Endothelial cell of umbilical vein (primary cell): ENCODE data around the gene USP37. TPM values are rescaled to one million over a fixed set of nuclear protein-coding genes. Genes with fewer than 3 reads are reported as not detected.

ENCODE experiments used
- BruUV-seq: library from RNA; stranded (reverse); fragments of 400-500 nt; replicated peaks from 2 replicates; lab custom pipeline; 2021; lab: Mats Ljungman, UMichigan
- CTCF ChIA-PET: fragments of 300-600, 350-600 bp; sonication (Branson Sonifier 250); formaldehyde crosslinking; loops from one replicate; lab custom pipeline; 2021; ENCODE audit warnings: antibody characterized with exemption, inconsistent platforms; lab: Charles Lee
- POLR2A ChIA-PET: fragments of 300-600, 350-600 bp; sonication (Branson Sonifier 250); formaldehyde crosslinking; loops from one replicate; lab custom pipeline; 2021; ENCODE audit warnings: antibody characterized with exemption, inconsistent platforms; lab: Charles Lee
- DNase-seq: peaks from one replicate; pipeline ENCODE4 v3.0.0-alpha.2; 2011; ENCODE audit warnings: low read depth, low spot score
- FAIRE-seq: peaks from 2 replicates; lab custom pipeline; 2011; peaks lifted over from hg19 to GRCh38; lab: Jason Lieb, UNC
- H2AFZ ChIP-seq: 2 replicates; pipeline ENCODE4 v1.6.0; 2012; ENCODE audit warnings: low read depth, low read length, control low read depth, inconsistent platforms
- H3K27ac ChIP-seq: 2 replicates; pipeline ENCODE4 v1.5.1; 2011; ENCODE audit warnings: low read depth, mild to moderate bottlenecking, control low read depth, low read length, moderate library complexity; ENCODE audit not compliant: insufficient read depth
- H3K27me3 ChIP-seq, 2 experiments: 2 replicates each; pipeline versions ENCODE4 v1.6.0 to v1.6.1; 2011; ENCODE audit warnings: low read length in 2 of 2, mixed read lengths in 1 of 2; ENCODE audit not compliant: control insufficient read depth in 2 of 2, insufficient read depth in 2 of 2
- H3K36me3 ChIP-seq, 2 experiments: 2 replicates in 1 of 2; 3 replicates in 1 of 2; pipeline ENCODE4 v1.5.1; 2011; ENCODE audit warnings: low read length in 2 of 2, mild to moderate bottlenecking in 1 of 2, moderate library complexity in 1 of 2; ENCODE audit not compliant: control insufficient read depth in 2 of 2, insufficient read depth in 2 of 2; ENCODE audit errors: extremely low read depth in 1 of 2
- H3K4me1 ChIP-seq: 3 replicates; pipeline ENCODE4 v1.5.1; 2011; ENCODE audit warnings: mild to moderate bottlenecking, low read length; ENCODE audit not compliant: control insufficient read depth, insufficient read depth; ENCODE audit errors: extremely low read depth
- H3K4me2 ChIP-seq: 2 replicates; pipeline ENCODE4 v1.6.1; 2011; ENCODE audit warnings: low read length, control low read depth, mixed read lengths; ENCODE audit not compliant: insufficient read depth
- H3K4me3 ChIP-seq, 3 experiments: fragments of 200-600 bp in 1 of 3; sonication (generic), shearing (Covaris generic) in 1 of 3; replicated peaks in 1 of 3; 2 replicates each; pipeline ENCODE4 v1.5.1; 2011 to 2016; ENCODE audit warnings: control low read depth in 3 of 3, low read length in 3 of 3, mild to moderate bottlenecking in 2 of 3, inconsistent platforms in 1 of 3, low read depth in 1 of 3, moderate library complexity in 1 of 3; ENCODE audit not compliant: insufficient read depth in 1 of 3
- H3K79me2 ChIP-seq: 2 replicates; pipeline ENCODE4 v1.6.0; 2012; ENCODE audit warnings: low read length, inconsistent platforms; ENCODE audit not compliant: control insufficient read depth, insufficient read depth
- H3K9ac ChIP-seq: replicated peaks from 2 replicates; pipeline ENCODE3; 2011; ENCODE audit warnings: low read length, control low read depth; ENCODE audit not compliant: insufficient read depth; ENCODE audit errors: extremely low read depth
- H3K9me1 ChIP-seq: replicated peaks from 3 replicates; pipeline ENCODE4 v1.6.0; 2011; ENCODE audit warnings: mild to moderate bottlenecking, low read length; ENCODE audit not compliant: control insufficient read depth, insufficient read depth; ENCODE audit errors: extremely low read depth
- H3K9me3 ChIP-seq: replicated peaks from 2 replicates; pipeline ENCODE4 v1.5.1; 2012; ENCODE audit warnings: low read length, inconsistent platforms; ENCODE audit not compliant: control insufficient read depth, insufficient read depth
- H4K20me1 ChIP-seq: replicated peaks from 2 replicates; pipeline ENCODE3; 2011; ENCODE audit warnings: mild to moderate bottlenecking, low read length; ENCODE audit not compliant: control insufficient read depth, insufficient read depth; ENCODE audit errors: extremely low read depth
- CTCF ChIP-seq, 2 donors: IDR thresholded peaks; 1 replicate in 1 of 2; 2 replicates in 1 of 2; pipeline ENCODE4 v1.5.1; 2011; ENCODE audit warnings: low read length in 2 of 2, mild to moderate bottlenecking in 2 of 2, moderate library complexity in 2 of 2, control low read depth in 1 of 2, inconsistent platforms in 1 of 2, low read depth in 1 of 2; ENCODE audit not compliant: insufficient read depth in 1 of 2; ENCODE audit errors: extremely low read depth in 1 of 2
- EZH2 ChIP-seq: IDR thresholded peaks from 2 replicates; pipeline ENCODE4 v1.6.1; 2012; ENCODE audit warnings: borderline replicate concordance, low read depth, mild to moderate bottlenecking, moderate library complexity, low read length, inconsistent platforms; ENCODE audit not compliant: severe bottlenecking
- FOS ChIP-seq: IDR thresholded peaks from 2 replicates; pipeline ENCODE4 v1.6.1; 2011; ENCODE audit warnings: mild to moderate bottlenecking, low read length, moderate library complexity, borderline replicate concordance; ENCODE audit not compliant: insufficient read depth
- GATA2 ChIP-seq: IDR thresholded peaks from 2 replicates; pipeline ENCODE4 v1.7.0; 2011; ENCODE audit warnings: low read depth, mild to moderate bottlenecking, moderate library complexity, mixed read lengths, low read length; ENCODE audit not compliant: insufficient read length, insufficient read depth
- JUN ChIP-seq: IDR thresholded peaks from 2 replicates; pipeline ENCODE4 v1.6.1; 2011; ENCODE audit warnings: borderline replicate concordance, low read depth; ENCODE audit not compliant: insufficient read length, insufficient read depth
- MAX ChIP-seq: IDR thresholded peaks from 2 replicates; pipeline ENCODE4 v1.6.1; 2011; ENCODE audit not compliant: insufficient read depth, insufficient read length
- MYC ChIP-seq: IDR thresholded peaks from one replicate; pipeline ENCODE4 v1.6.1; 2011; ENCODE audit warnings: mild to moderate bottlenecking, low read depth, low read length
- POLR2A ChIP-seq: IDR thresholded peaks from 2 replicates; pipeline ENCODE4 v1.6.1; 2012; ENCODE audit warnings: low read depth, mild to moderate bottlenecking, control low read depth, low read length
- POLR2AphosphoS5 ChIP-seq: IDR thresholded peaks from 2 replicates; pipeline ENCODE4 v1.6.1; 2012; ENCODE audit warnings: low read depth, mild to moderate bottlenecking, control low read depth, low read length, moderate library complexity; ENCODE audit not compliant: insufficient read depth
- dilution Hi-C: fragments of 300-500 bp; cut with MboI; formaldehyde crosslinking; loops from one replicate; pipeline ENCODE4 v1.15.0; 2019; ENCODE audit warnings: low sequenced_read_pairs; ENCODE audit not compliant: extremely low pct_ligation_motif_present
- intact Hi-C: fragments of 100-400 bp; cut with micrococcal nuclease; formaldehyde crosslinking; loops from one replicate; pipeline ENCODE4 v1.10.0; 2022
- polyA plus RNA-seq, 4 experiments: library from polyadenylated mRNA; depleted of rRNA in 3 of 4; stranded (reverse) in 3 of 4; unstranded in 1 of 4; fragments of >200 nt; gene quantifications; 2 replicates each; pipeline versions ENCODE4 v1.2.1 to v1.2.3, GENCODE V29; 2011 to 2012; ENCODE audit warnings: missing spikeins in 1 of 4
- total RNA-seq: library from RNA; stranded (reverse); gene quantifications from 2 replicates; pipeline ENCODE4 v1.2.3, GENCODE V29; 2021

Gene USP37
- total and polyA plus RNA-seq, 2 donors (not counting 3 experiments of a cell fraction or from before 2014, with no cell fraction given) = 1.9 to 14.4 TPM

DNA sequence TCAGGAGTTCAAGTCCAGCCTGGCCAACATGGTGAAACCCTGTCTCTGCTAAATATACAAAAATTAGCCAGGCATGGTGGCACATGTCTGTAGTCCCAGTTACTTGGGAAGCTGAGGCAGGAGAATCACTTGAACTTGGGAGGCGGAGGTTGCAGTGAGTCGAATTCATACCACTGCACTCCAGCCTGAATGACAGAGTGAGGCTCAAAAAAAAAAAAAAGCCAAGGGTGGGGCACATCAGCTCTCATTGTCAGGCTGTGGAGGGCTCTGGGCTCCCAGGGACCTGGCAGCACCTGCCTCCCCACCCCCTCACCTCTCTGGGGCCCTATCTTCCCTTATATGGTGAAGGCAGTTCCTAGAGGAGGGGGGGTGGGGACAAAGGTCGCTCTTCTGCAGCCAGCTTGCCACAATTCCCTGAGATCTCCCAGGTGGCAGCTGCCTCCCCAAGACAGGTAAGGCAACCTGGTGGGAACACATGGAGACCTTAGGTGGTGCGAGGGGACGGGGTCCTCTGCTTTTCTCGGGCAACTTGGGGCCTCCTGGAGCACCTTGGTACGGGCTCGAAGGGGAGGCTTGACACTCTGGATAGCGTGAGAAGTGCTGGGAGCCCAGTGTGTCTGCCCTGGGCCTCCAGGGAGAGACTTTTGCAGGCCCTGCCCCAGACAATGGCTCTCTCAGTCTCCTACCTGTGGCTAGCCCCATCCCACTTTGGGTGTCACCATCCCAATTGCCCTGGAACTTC is 149.3 kb downstream of the USP37 start, which contains the start of gene VIL1:
TSS of gene VIL1 (plus strand) at position 407 of the 742 bp plus-strand sequence. CDS start 4,656 bp downstream, outside the sequence.
- TF ChIP-seq CTCF (IDR thresholded peaks at IDR 0.05; ENCODE audit: extremely low read depth in 1 of 2, insufficient read depth in 1 of 2, low read depth in 1 of 2, low read length in 2 of 2) = no peak
- no peak for TF ChIP-seq MAX
- TF ChIP-seq EZH2 = no peak
- no peak for TF ChIP-seq POLR2A
- no peak for TF ChIP-seq MYC
- no peak for TF ChIP-seq JUN
- no peak for TF ChIP-seq POLR2AphosphoS5
- TF ChIP-seq GATA2 = no peak
- TF ChIP-seq FOS = no peak
- H4K20me1 ChIP-seq = no peaks in the 10 kb centered on the region
- no peaks in the 10 kb centered on the region for H3K9me1 ChIP-seq
- intact Hi-C loops (loop anchor here (1.0 kb wide), 1 partner anchor 81 kb away; no protein-coding TSS in a partner anchor), dilution Hi-C loops (no loop called here)
- ChIA-PET CTCF (no interaction called here), POLR2A (no interaction called here)
- H3K4me1 ChIP-seq = no peaks in the 10 kb centered on the region
- no peak within 1 kb of the TSS for H2AFZ ChIP-seq
- no peak within 1 kb of the TSS for H3K9ac ChIP-seq
- no peak within 1 kb of the TSS for H3K4me3 ChIP-seq
- no peak within 1 kb of the TSS for H3K4me2 ChIP-seq
- no peaks in the 10 kb centered on the region for H3K9me3 ChIP-seq
- BruUV-seq = no TSS peak
- FAIRE-seq = no peak
- H3K27ac ChIP-seq = no peak within 1 kb of the TSS
- H3K79me2 ChIP-seq = no peaks in the 10 kb centered on the region
- H3K27me3 ChIP-seq = no peaks in the 10 kb centered on the region
- H3K36me3 ChIP-seq = no peaks in the 10 kb centered on the region
- no peak for DNase-seq
